Astrocyte (in vitro differentiated cells and primary cell): ENCODE data around the gene SSTR5. TPM values are rescaled to one million over a fixed set of nuclear protein-coding genes. Genes with fewer than 3 reads are reported as not detected.

Experiments
- DNase-seq: peaks from one replicate; pipeline ENCODE4 v3.0.0-alpha.2; 2010; ENCODE audit warnings: low read depth
- FAIRE-seq: peaks from 2 replicates; lab custom pipeline; 2011; peaks lifted over from hg19 to GRCh38; lab: Jason Lieb, UNC
- H2AFZ ChIP-seq: 2 replicates; pipeline ENCODE4 v1.6.0; 2012; ENCODE audit warnings: low read depth, low read length, inconsistent platforms
- H3K27ac ChIP-seq: 2 replicates; pipeline ENCODE4 v1.5.1; 2011; ENCODE audit warnings: low read depth, low read length, inconsistent platforms
- H3K27me3 ChIP-seq: 2 replicates; pipeline ENCODE4 v1.6.0; 2011; ENCODE audit warnings: low read length, inconsistent platforms; ENCODE audit not compliant: insufficient read depth
- H3K36me3 ChIP-seq: 2 replicates; pipeline ENCODE4 v1.5.1; 2011; ENCODE audit warnings: low read length, inconsistent platforms; ENCODE audit not compliant: insufficient read depth
- H3K4me1 ChIP-seq: 2 replicates; pipeline ENCODE4 v1.5.1; 2011; ENCODE audit warnings: low read length, inconsistent platforms; ENCODE audit not compliant: insufficient read depth
- H3K4me2 ChIP-seq: 2 replicates; pipeline ENCODE4 v1.6.0; 2012; ENCODE audit warnings: low read length, inconsistent platforms
- H3K4me3 ChIP-seq: 2 replicates; pipeline ENCODE4 v1.5.1; 2011; ENCODE audit warnings: low read depth, mild to moderate bottlenecking, low read length, inconsistent platforms; ENCODE audit not compliant: insufficient read depth
- H3K79me2 ChIP-seq: 2 replicates; pipeline ENCODE4 v1.6.0; 2012; ENCODE audit warnings: mild to moderate bottlenecking, low read length, inconsistent platforms; ENCODE audit not compliant: insufficient read depth
- H3K9ac ChIP-seq: 2 replicates; pipeline ENCODE4 v1.6.0; 2012; ENCODE audit warnings: mild to moderate bottlenecking, low read length, inconsistent platforms
- H3K9me3 ChIP-seq: 2 replicates; pipeline ENCODE4 v1.5.1; 2012; ENCODE audit warnings: low read depth, mild to moderate bottlenecking, low read length, inconsistent platforms; ENCODE audit not compliant: insufficient read depth
- H4K20me1 ChIP-seq: 2 replicates; pipeline ENCODE4 v1.6.0; 2012; ENCODE audit warnings: low read length, inconsistent platforms; ENCODE audit not compliant: insufficient read depth
- H3K27ac Mint-ChIP-seq: one replicate; pipeline ENCODE4 v1.8.0; 2021; ENCODE audit warnings: mild to moderate bottlenecking, mixed read lengths; ENCODE audit not compliant: unreplicated experiment
- H3K27me3 Mint-ChIP-seq: one replicate; pipeline ENCODE4 v1.8.0; 2021; ENCODE audit warnings: low read depth, mixed read lengths; ENCODE audit not compliant: unreplicated experiment
- H3K36me3 Mint-ChIP-seq: one replicate; pipeline ENCODE4 v1.8.0; 2021; ENCODE audit warnings: low read depth, mixed read lengths; ENCODE audit not compliant: unreplicated experiment
- H3K4me1 Mint-ChIP-seq: one replicate; pipeline ENCODE4 v1.8.0; 2021; ENCODE audit warnings: low read depth, mixed read lengths; ENCODE audit not compliant: unreplicated experiment
- H3K4me3 Mint-ChIP-seq: one replicate; pipeline ENCODE4 v1.8.0; 2021; ENCODE audit warnings: mild to moderate bottlenecking, moderate library complexity, mixed read lengths; ENCODE audit not compliant: unreplicated experiment
- H3K9me3 Mint-ChIP-seq: one replicate; pipeline ENCODE4 v1.8.0; 2021; ENCODE audit warnings: mild to moderate bottlenecking, mixed read lengths; ENCODE audit not compliant: unreplicated experiment
- CTCF ChIP-seq: IDR thresholded peaks from 2 replicates; pipeline ENCODE4 v1.5.1; 2011; ENCODE audit warnings: low read depth, mild to moderate bottlenecking, inconsistent platforms, low read length, moderate library complexity; ENCODE audit not compliant: insufficient read depth
- EZH2 ChIP-seq: IDR thresholded peaks from 2 replicates; pipeline ENCODE4 v1.6.1; 2012; ENCODE audit warnings: mild to moderate bottlenecking, low read length, inconsistent platforms; ENCODE audit not compliant: insufficient read depth
- total RNA-seq: library from RNA; stranded (reverse); gene quantifications from 2 replicates; pipeline ENCODE4 v1.2.1, GENCODE V29; 2021

Gene SSTR5
- total RNA-seq, 1 donor from 2014 or later, result not detected

GRCh38 chr16:1037394-1038257 lies 34.9 kb upstream of the SSTR5 start:
- Histone ChIP-seq H3K4me1 (peaks cover 6% of the 10 kb centered on the region), H2AFZ (no peak overlapping the region), H3K79me2 (no peaks in the 10 kb centered on the region), H3K4me3 (no peak overlapping the region), H4K20me1 (no peaks in the 10 kb centered on the region), H3K27me3 (peaks cover 17% of the 10 kb centered on the region), H3K27ac (no peak overlapping the region), H3K9ac (no peak overlapping the region), H3K36me3 (no peaks in the 10 kb centered on the region), H3K4me2 (no peak overlapping the region), H3K9me3 (peaks cover 12% of the 10 kb centered on the region)
- Mint-ChIP-seq H3K27me3 (peaks cover 11% of the 10 kb centered on the region), H3K36me3 (no peaks in the 10 kb centered on the region), H3K4me3 (no peak overlapping the region), H3K9me3 (peaks cover 5% of the 10 kb centered on the region), H3K27ac (no peak overlapping the region), H3K4me1 (no peaks in the 10 kb centered on the region)
- TF ChIP-seq CTCF, result no peak
- no peak for TF ChIP-seq EZH2
- FAIRE-seq, result no peak
- DNase-seq, result no peak

- DNase-seq, result no peak
- Histone ChIP-seq H3K27ac (no peak overlapping the region), H4K20me1 (no peaks in the 10 kb centered on the region), H3K4me2 (no peak overlapping the region), H2AFZ (no peak overlapping the region), H3K79me2 (no peaks in the 10 kb centered on the region), H3K4me3 (no peak overlapping the region), H3K27me3 (peaks cover 17% of the 10 kb centered on the region), H3K4me1 (peaks cover 6% of the 10 kb centered on the region), H3K9ac (no peak overlapping the region), H3K9me3 (peaks cover 4% of the 10 kb centered on the region), H3K36me3 (no peaks in the 10 kb centered on the region)
- Mint-ChIP-seq H3K4me1 (no peaks in the 10 kb centered on the region), H3K27ac (no peak overlapping the region), H3K9me3 (peaks cover 5% of the 10 kb centered on the region), H3K36me3 (no peaks in the 10 kb centered on the region), H3K4me3 (no peak overlapping the region), H3K27me3 (peaks cover 11% of the 10 kb centered on the region)
- no peak for FAIRE-seq
- TF ChIP-seq EZH2, result no peak
- TF ChIP-seq CTCF, result no peak
These were observed 33.6 kb upstream of the SSTR5 start for GRCh38 chr16:1038932-1039331.

GRCh38 chr16:1039762-1040161 lies 32.8 kb upstream of the SSTR5 start:
- Mint-ChIP-seq H3K36me3 (no peaks in the 10 kb centered on the region), H3K27me3 (peaks cover 11% of the 10 kb centered on the region), H3K9me3 (peaks cover 5% of the 10 kb centered on the region), H3K27ac (no peak overlapping the region), H3K4me1 (no peaks in the 10 kb centered on the region), H3K4me3 (no peak overlapping the region)
- Histone ChIP-seq H3K27ac (no peak overlapping the region), H4K20me1 (no peaks in the 10 kb centered on the region), H3K4me2 (no peak overlapping the region), H2AFZ (no peak overlapping the region), H3K9me3 (peaks cover 4% of the 10 kb centered on the region), H3K79me2 (no peaks in the 10 kb centered on the region), H3K4me1 (peaks cover 6% of the 10 kb centered on the region), H3K9ac (no peak overlapping the region), H3K27me3 (peaks cover 17% of the 10 kb centered on the region), H3K4me3 (no peak overlapping the region), H3K36me3 (no peaks in the 10 kb centered on the region)
- TF ChIP-seq CTCF (no peak), EZH2 (no peak)
- DNase-seq (no peak), FAIRE-seq (no peak)
